Endothelial cell of umbilical vein (primary cell): Measurements from ENCODE around the gene SORCS2. TPM values are rescaled to one million over a fixed set of nuclear protein-coding genes. Genes with fewer than 3 reads are reported as not detected.

Source experiments
- BruUV-seq: library from RNA; stranded (reverse); fragments of 400-500 nt; replicated peaks from 2 replicates; lab custom pipeline; 2021; lab: Mats Ljungman, UMichigan
- CTCF ChIA-PET: fragments of 300-600, 350-600 bp; sonication (Branson Sonifier 250); formaldehyde crosslinking; loops from one replicate; lab custom pipeline; 2021; ENCODE audit warnings: antibody characterized with exemption, inconsistent platforms; lab: Charles Lee
- POLR2A ChIA-PET: fragments of 300-600, 350-600 bp; sonication (Branson Sonifier 250); formaldehyde crosslinking; loops from one replicate; lab custom pipeline; 2021; ENCODE audit warnings: antibody characterized with exemption, inconsistent platforms; lab: Charles Lee
- DNase-seq: peaks from one replicate; pipeline ENCODE4 v3.0.0-alpha.2; 2011; ENCODE audit warnings: low read depth, low spot score
- FAIRE-seq: peaks from 2 replicates; lab custom pipeline; 2011; peaks lifted over from hg19 to GRCh38; lab: Jason Lieb, UNC
- H2AFZ ChIP-seq: 2 replicates; pipeline ENCODE4 v1.6.0; 2012; ENCODE audit warnings: low read depth, low read length, control low read depth, inconsistent platforms
- H3K27ac ChIP-seq: 2 replicates; pipeline ENCODE4 v1.5.1; 2011; ENCODE audit warnings: low read depth, mild to moderate bottlenecking, control low read depth, low read length, moderate library complexity; ENCODE audit not compliant: insufficient read depth
- H3K27me3 ChIP-seq, 2 experiments: 2 replicates each; pipeline versions ENCODE4 v1.6.0 to v1.6.1; 2011; ENCODE audit warnings: low read length in 2 of 2, mixed read lengths in 1 of 2; ENCODE audit not compliant: control insufficient read depth in 2 of 2, insufficient read depth in 2 of 2
- H3K36me3 ChIP-seq, 2 experiments: 2 replicates in 1 of 2; 3 replicates in 1 of 2; pipeline ENCODE4 v1.5.1; 2011; ENCODE audit warnings: low read length in 2 of 2, mild to moderate bottlenecking in 1 of 2, moderate library complexity in 1 of 2; ENCODE audit not compliant: control insufficient read depth in 2 of 2, insufficient read depth in 2 of 2; ENCODE audit errors: extremely low read depth in 1 of 2
- H3K4me1 ChIP-seq: 3 replicates; pipeline ENCODE4 v1.5.1; 2011; ENCODE audit warnings: mild to moderate bottlenecking, low read length; ENCODE audit not compliant: control insufficient read depth, insufficient read depth; ENCODE audit errors: extremely low read depth
- H3K4me2 ChIP-seq: 2 replicates; pipeline ENCODE4 v1.6.1; 2011; ENCODE audit warnings: low read length, control low read depth, mixed read lengths; ENCODE audit not compliant: insufficient read depth
- H3K4me3 ChIP-seq, 3 experiments: fragments of 200-600 bp in 1 of 3; sonication (generic), shearing (Covaris generic) in 1 of 3; replicated peaks in 1 of 3; 2 replicates each; pipeline ENCODE4 v1.5.1; 2011 to 2016; ENCODE audit warnings: control low read depth in 3 of 3, low read length in 3 of 3, mild to moderate bottlenecking in 2 of 3, inconsistent platforms in 1 of 3, low read depth in 1 of 3, moderate library complexity in 1 of 3; ENCODE audit not compliant: insufficient read depth in 1 of 3
- H3K79me2 ChIP-seq: 2 replicates; pipeline ENCODE4 v1.6.0; 2012; ENCODE audit warnings: low read length, inconsistent platforms; ENCODE audit not compliant: control insufficient read depth, insufficient read depth
- H3K9ac ChIP-seq: replicated peaks from 2 replicates; pipeline ENCODE3; 2011; ENCODE audit warnings: low read length, control low read depth; ENCODE audit not compliant: insufficient read depth; ENCODE audit errors: extremely low read depth
- H3K9me1 ChIP-seq: replicated peaks from 3 replicates; pipeline ENCODE4 v1.6.0; 2011; ENCODE audit warnings: mild to moderate bottlenecking, low read length; ENCODE audit not compliant: control insufficient read depth, insufficient read depth; ENCODE audit errors: extremely low read depth
- H3K9me3 ChIP-seq: replicated peaks from 2 replicates; pipeline ENCODE4 v1.5.1; 2012; ENCODE audit warnings: low read length, inconsistent platforms; ENCODE audit not compliant: control insufficient read depth, insufficient read depth
- H4K20me1 ChIP-seq: replicated peaks from 2 replicates; pipeline ENCODE3; 2011; ENCODE audit warnings: mild to moderate bottlenecking, low read length; ENCODE audit not compliant: control insufficient read depth, insufficient read depth; ENCODE audit errors: extremely low read depth
- CTCF ChIP-seq, 2 donors: IDR thresholded peaks; 1 replicate in 1 of 2; 2 replicates in 1 of 2; pipeline ENCODE4 v1.5.1; 2011; ENCODE audit warnings: low read length in 2 of 2, mild to moderate bottlenecking in 2 of 2, moderate library complexity in 2 of 2, control low read depth in 1 of 2, inconsistent platforms in 1 of 2, low read depth in 1 of 2; ENCODE audit not compliant: insufficient read depth in 1 of 2; ENCODE audit errors: extremely low read depth in 1 of 2
- EZH2 ChIP-seq: IDR thresholded peaks from 2 replicates; pipeline ENCODE4 v1.6.1; 2012; ENCODE audit warnings: borderline replicate concordance, low read depth, mild to moderate bottlenecking, moderate library complexity, low read length, inconsistent platforms; ENCODE audit not compliant: severe bottlenecking
- FOS ChIP-seq: IDR thresholded peaks from 2 replicates; pipeline ENCODE4 v1.6.1; 2011; ENCODE audit warnings: mild to moderate bottlenecking, low read length, moderate library complexity, borderline replicate concordance; ENCODE audit not compliant: insufficient read depth
- GATA2 ChIP-seq: IDR thresholded peaks from 2 replicates; pipeline ENCODE4 v1.7.0; 2011; ENCODE audit warnings: low read depth, mild to moderate bottlenecking, moderate library complexity, mixed read lengths, low read length; ENCODE audit not compliant: insufficient read length, insufficient read depth
- JUN ChIP-seq: IDR thresholded peaks from 2 replicates; pipeline ENCODE4 v1.6.1; 2011; ENCODE audit warnings: borderline replicate concordance, low read depth; ENCODE audit not compliant: insufficient read length, insufficient read depth
- MAX ChIP-seq: IDR thresholded peaks from 2 replicates; pipeline ENCODE4 v1.6.1; 2011; ENCODE audit not compliant: insufficient read depth, insufficient read length
- MYC ChIP-seq: IDR thresholded peaks from one replicate; pipeline ENCODE4 v1.6.1; 2011; ENCODE audit warnings: mild to moderate bottlenecking, low read depth, low read length
- POLR2A ChIP-seq: IDR thresholded peaks from 2 replicates; pipeline ENCODE4 v1.6.1; 2012; ENCODE audit warnings: low read depth, mild to moderate bottlenecking, control low read depth, low read length
- POLR2AphosphoS5 ChIP-seq: IDR thresholded peaks from 2 replicates; pipeline ENCODE4 v1.6.1; 2012; ENCODE audit warnings: low read depth, mild to moderate bottlenecking, control low read depth, low read length, moderate library complexity; ENCODE audit not compliant: insufficient read depth
- dilution Hi-C: fragments of 300-500 bp; cut with MboI; formaldehyde crosslinking; loops from one replicate; pipeline ENCODE4 v1.15.0; 2019; ENCODE audit warnings: low sequenced_read_pairs; ENCODE audit not compliant: extremely low pct_ligation_motif_present
- intact Hi-C: fragments of 100-400 bp; cut with micrococcal nuclease; formaldehyde crosslinking; loops from one replicate; pipeline ENCODE4 v1.10.0; 2022
- polyA plus RNA-seq, 4 experiments: library from polyadenylated mRNA; depleted of rRNA in 3 of 4; stranded (reverse) in 3 of 4; unstranded in 1 of 4; fragments of >200 nt; gene quantifications; 2 replicates each; pipeline versions ENCODE4 v1.2.1 to v1.2.3, GENCODE V29; 2011 to 2012; ENCODE audit warnings: missing spikeins in 1 of 4
- total RNA-seq: library from RNA; stranded (reverse); gene quantifications from 2 replicates; pipeline ENCODE4 v1.2.3, GENCODE V29; 2021

SORCS2 gene
- total and polyA plus RNA-seq, 2 donors (not counting 3 experiments of a cell fraction or from before 2014, with no cell fraction given): not detected

- DNase-seq (no peak), FAIRE-seq (no peak)
- no peak overlapping the region for H3K4me2 ChIP-seq
- ChIA-PET CTCF (no interaction called here), POLR2A (no interaction called here)
- H4K20me1 ChIP-seq: no peaks in the 10 kb centered on the region
- BruUV-seq: no TSS peak
- no peaks in the 10 kb centered on the region for H3K4me1 ChIP-seq
- H3K9ac ChIP-seq: no peak overlapping the region
- H3K4me3 ChIP-seq: no peak overlapping the region
- no peak overlapping the region for H3K27ac ChIP-seq
- no peaks in the 10 kb centered on the region for H3K27me3 ChIP-seq
- no peaks in the 10 kb centered on the region for H3K79me2 ChIP-seq
- dilution Hi-C loops (no loop called here), intact Hi-C loops (no loop called here)
- no peaks in the 10 kb centered on the region for H3K9me1 ChIP-seq
- no peaks in the 10 kb centered on the region for H3K36me3 ChIP-seq
- H2AFZ ChIP-seq: no peak overlapping the region
- TF ChIP-seq FOS: no peak
- no peak for TF ChIP-seq GATA2
- no peaks in the 10 kb centered on the region for H3K9me3 ChIP-seq
Observed at GRCh38 chr4:7424553-7425111, 232.3 kb downstream of the SORCS2 start.

- no peaks in the 10 kb centered on the region for H3K36me3 ChIP-seq
- H3K27ac ChIP-seq: no peak overlapping the region
- dilution Hi-C loops: no loop called here
- H3K27me3 ChIP-seq: no peaks in the 10 kb centered on the region
- POLR2A ChIA-PET: no interaction called here
- no peaks in the 10 kb centered on the region for H3K79me2 ChIP-seq
- no TSS peak for BruUV-seq
- no peak overlapping the region for H3K4me2 ChIP-seq
- no peaks in the 10 kb centered on the region for H4K20me1 ChIP-seq
- no peak for TF ChIP-seq EZH2
- TF ChIP-seq JUN: no peak
- TF ChIP-seq POLR2A: no peak
- TF ChIP-seq MYC: no peak
- no peak for TF ChIP-seq FOS
- TF ChIP-seq MAX: no peak
- no peak for TF ChIP-seq POLR2AphosphoS5
- no peak for TF ChIP-seq CTCF (IDR thresholded peaks at IDR 0.05; ENCODE audit: extremely low read depth in 1 of 2, insufficient read depth in 1 of 2, low read depth in 1 of 2, low read length in 2 of 2)
- no peak for TF ChIP-seq GATA2
- no peak overlapping the region for H3K4me3 ChIP-seq
- intact Hi-C loops: no loop called here
- no peaks in the 10 kb centered on the region for H3K9me3 ChIP-seq
- no peaks in the 10 kb centered on the region for H3K4me1 ChIP-seq
- CTCF ChIA-PET: no interaction called here
- no peak overlapping the region for H2AFZ ChIP-seq
- FAIRE-seq (no peak), DNase-seq (no peak)
- H3K9ac ChIP-seq: no peak overlapping the region
- no peaks in the 10 kb centered on the region for H3K9me1 ChIP-seq
Observed at GRCh38 chr4:7425124-7425523, 232.8 kb downstream of the SORCS2 start.
